ENCODE data around the gene SLC22A23.

Gene SLC22A23

GRCh38 chr6:3226042-3226441 is 230.8 kb downstream of the SLC22A23 start:
- peaks cover 48% of the 10 kb centered on the region for H3K27me3 ChIP-seq (ENCODE audit: insufficient read depth, poor library complexity, severe bottlenecking)
- no peak for TF ChIP-seq CTCF (IDR thresholded peaks at IDR 0.05; ENCODE audit: poor library complexity, severe bottlenecking)
- H3K4me1 ChIP-seq (ENCODE audit: insufficient read depth, poor library complexity, severe bottlenecking): no peaks in the 10 kb centered on the region
- no peak overlapping the region for H3K4me3 ChIP-seq (ENCODE audit: severe bottlenecking)
- no peak overlapping the region for H3K27ac ChIP-seq (ENCODE audit: poor library complexity, severe bottlenecking)
- no peak for ATAC-seq (ENCODE audit: low read depth)
- H3K36me3 ChIP-seq (ENCODE audit: low read depth): no peaks in the 10 kb centered on the region
- DNase-seq (ENCODE audit: low spot score): no peak
- H3K9me3 ChIP-seq (ENCODE audit: severe bottlenecking): no peaks in the 10 kb centered on the region

GRCh38 chr6:3222506-3223038 is 234.3 kb downstream of the SLC22A23 start:
- Histone ChIP-seq H3K27me3 (ENCODE audit: insufficient read depth, poor library complexity, severe bottlenecking) (peaks cover 17% of the 10 kb centered on the region), H3K4me3 (ENCODE audit: severe bottlenecking) (no peak overlapping the region), H3K27ac (ENCODE audit: poor library complexity, severe bottlenecking) (no peak overlapping the region), H3K36me3 (ENCODE audit: low read depth) (no peaks in the 10 kb centered on the region), H3K4me1 (ENCODE audit: insufficient read depth, poor library complexity, severe bottlenecking) (no peaks in the 10 kb centered on the region), H3K9me3 (ENCODE audit: severe bottlenecking) (peaks cover 1% of the 10 kb centered on the region)
- no peak for TF ChIP-seq CTCF (IDR thresholded peaks at IDR 0.05; ENCODE audit: poor library complexity, severe bottlenecking)
- ATAC-seq (ENCODE audit: low read depth): no peak
- no peak for DNase-seq (ENCODE audit: low spot score)

GRCh38 chr6:3221578-3221977 is 235.3 kb downstream of the SLC22A23 start:
- Histone ChIP-seq H3K9me3 (ENCODE audit: severe bottlenecking) (peaks cover 1% of the 10 kb centered on the region), H3K36me3 (ENCODE audit: low read depth) (no peaks in the 10 kb centered on the region), H3K27me3 (ENCODE audit: insufficient read depth, poor library complexity, severe bottlenecking) (peaks cover 7% of the 10 kb centered on the region), H3K4me3 (ENCODE audit: severe bottlenecking) (no peak overlapping the region), H3K4me1 (ENCODE audit: insufficient read depth, poor library complexity, severe bottlenecking) (no peaks in the 10 kb centered on the region), H3K27ac (ENCODE audit: poor library complexity, severe bottlenecking) (no peak overlapping the region)
- ATAC-seq (ENCODE audit: low read depth): no peak
- no peak for DNase-seq (ENCODE audit: low spot score)
- TF ChIP-seq CTCF (IDR thresholded peaks at IDR 0.05; ENCODE audit: poor library complexity, severe bottlenecking): no peak

- Histone ChIP-seq H3K27ac (ENCODE audit: poor library complexity, severe bottlenecking) (no peak overlapping the region), H3K9me3 (ENCODE audit: severe bottlenecking) (peaks cover 1% of the 10 kb centered on the region), H3K27me3 (ENCODE audit: insufficient read depth, poor library complexity, severe bottlenecking) (no peaks in the 10 kb centered on the region), H3K4me3 (ENCODE audit: severe bottlenecking) (no peak overlapping the region), H3K36me3 (ENCODE audit: low read depth) (no peaks in the 10 kb centered on the region), H3K4me1 (ENCODE audit: insufficient read depth, poor library complexity, severe bottlenecking) (no peaks in the 10 kb centered on the region)
- TF ChIP-seq CTCF (IDR thresholded peaks at IDR 0.05; ENCODE audit: poor library complexity, severe bottlenecking): no peak
- no peak for DNase-seq (ENCODE audit: low spot score)
- no peak for ATAC-seq (ENCODE audit: low read depth)
Observed at GRCh38 chr6:3220366-3220765, 236.5 kb downstream of the SLC22A23 start.

Measured in RWPE2 (cell line).